ENCODE data around the gene BTF3L4. TPM values are rescaled to one million over a fixed set of nuclear protein-coding genes. Genes with fewer than 3 reads are reported as not detected.
"Not testable (repeated sequence)": the region's sequence is repeated elsewhere in the genome, so short reads cannot be mapped to it uniquely, and the experiment has no call there.

BTF3L4 gene
- total and polyA plus RNA-seq, 11 donors: 25.4 to 48.2 (median 33.1) TPM

GRCh38 chr1:52022133-52022532 lies 34.0 kb upstream of the BTF3L4 start:
- 68 to 79% (median 72%) methylated on average over 2 of the region's 2 CpGs for WGBS, 4 donors
- Histone ChIP-seq H3K4me1 (no peaks in the 10 kb centered on the region), H3K9me3 (no peaks in the 10 kb centered on the region), H3K4me3 (no peak overlapping the region), H3K27ac (no peak overlapping the region), H3K36me3 (peaks cover 0 to 76% (median 59%) of the 10 kb centered on the region in 9 donors), H3K27me3 (no peaks in the 10 kb centered on the region)
- no peak for TF ChIP-seq CTCF (IDR thresholded peaks at IDR 0.05)
- no peak for TF ChIP-seq POLR2A (IDR thresholded peaks at IDR 0.05)
- ATAC-seq: no peak
- no peak for DNase-seq
- intact Hi-C loops (cut with DNase I): no loop called here

GRCh38 chr1:52026278-52026677 lies 29.8 kb upstream of the BTF3L4 start:
- WGBS, 4 donors: 94 to 100% (median 99%) methylated on average over 2 of the region's 2 CpGs
- no peak for TF ChIP-seq POLR2A (IDR thresholded peaks at IDR 0.05)
- TF ChIP-seq CTCF (IDR thresholded peaks at IDR 0.05): no peak
- intact Hi-C loops (cut with DNase I): no loop called here
- Histone ChIP-seq H3K36me3 (peaks cover 0 to 72% (median 56%) of the 10 kb centered on the region in 9 donors), H3K4me3 (no peak overlapping the region), H3K27me3 (no peaks in the 10 kb centered on the region), H3K27ac (no peak overlapping the region), H3K4me1 (peaks cover 0 to 13% (median under 1%) of the 10 kb centered on the region in 12 donors), H3K9me3 (no peaks in the 10 kb centered on the region)
- no peak for DNase-seq
- no peak for ATAC-seq

GRCh38 chr1:52028328-52028727 lies 27.8 kb upstream of the BTF3L4 start:
- peaks cover 0 to 51% (median 37%) of the 10 kb centered on the region in 9 donors for H3K36me3 ChIP-seq
- ATAC-seq: no peak
- 91 to 96% (median 95%) methylated on average over 1 of the region's 1 CpG for WGBS, 4 donors
- H3K4me1 ChIP-seq: peaks cover 0 to 32% (median 16%) of the 10 kb centered on the region in 12 donors
- H3K27ac ChIP-seq: no peak overlapping the region
- intact Hi-C loops (cut with DNase I): no loop called here
- no peak for TF ChIP-seq CTCF (IDR thresholded peaks at IDR 0.05)
- no peak for TF ChIP-seq POLR2A (IDR thresholded peaks at IDR 0.05)
- DNase-seq: no peak
- H3K9me3 ChIP-seq: no peaks in the 10 kb centered on the region
- no peak overlapping the region for H3K4me3 ChIP-seq
- no peaks in the 10 kb centered on the region for H3K27me3 ChIP-seq

GRCh38 chr1:52028839-52029238 lies 27.3 kb upstream of the BTF3L4 start:
- 90 to 93% (median 92%) methylated on average over 5 of the region's 5 CpGs for WGBS, 4 donors
- H3K27me3 ChIP-seq; H3K27ac ChIP-seq; H3K9me3 ChIP-seq; H3K4me3 ChIP-seq; intact Hi-C loops (cut with DNase I); DNase-seq; ATAC-seq: not testable (repeated sequence)
- H3K36me3 ChIP-seq: peaks cover 0 to 46% (median 32%) of the 10 kb centered on the region in 9 donors
- H3K4me1 ChIP-seq: peaks cover under 1 to 33% (median 17%) of the 10 kb centered on the region in 12 donors
